ENCODE results near the gene CAPN11. TPM values are rescaled to one million over a fixed set of nuclear protein-coding genes. Genes with fewer than 3 reads are reported as not detected.

Gene CAPN11
- total RNA-seq, 1 experiment from 2014 or later, result not detected

DNA sequence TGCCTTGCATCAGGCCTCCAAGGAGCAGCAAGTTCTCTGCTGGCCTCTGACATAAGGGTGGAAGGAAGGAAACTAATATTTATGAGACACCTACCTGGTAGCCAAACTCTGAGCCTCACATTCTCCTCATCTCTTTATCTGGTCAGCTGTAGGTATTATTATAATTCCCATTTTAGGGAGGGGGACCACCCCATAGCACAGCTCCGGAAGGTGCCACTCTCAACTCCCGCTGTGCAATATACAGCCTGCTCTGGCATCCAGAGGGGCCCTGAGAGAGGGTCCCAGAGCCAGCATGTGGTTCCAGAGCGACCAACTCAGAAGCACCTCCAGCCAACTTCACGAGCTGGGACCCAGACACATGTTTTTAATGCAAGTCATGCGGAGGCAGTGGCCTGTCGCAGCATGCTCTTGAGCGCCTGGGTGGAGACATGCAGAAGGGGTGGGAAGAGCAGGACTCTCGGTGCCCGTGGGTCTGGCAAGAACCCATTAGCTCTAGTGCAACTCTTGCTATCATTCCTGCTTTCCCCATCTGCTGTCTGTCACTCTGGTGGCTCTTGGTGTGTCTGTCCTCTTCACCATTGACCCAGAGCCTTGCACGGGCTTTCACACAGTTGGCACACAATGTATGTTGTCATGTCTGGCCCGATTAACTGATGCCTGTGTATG is 43.2 kb downstream of the CAPN11 start:
- ChIA-PET CTCF (no interaction called here), POLR2A (ENCODE audit: unreplicated experiment) (interaction anchor here (0.6 kb wide), 1 partner anchor 469 kb away, joined by 6 read pairs; no protein-coding TSS in a partner anchor)
- no peak for ATAC-seq
- Histone ChIP-seq H3F3A (ENCODE audit: low read length, unreplicated experiment) (no peaks in the 10 kb centered on the region), H3K79me2 (ENCODE audit: low read length) (no peaks in the 10 kb centered on the region), H3K9me3 (ENCODE audit: low read length) (no peaks in the 10 kb centered on the region), H3K4me3 (ENCODE audit: low read length) (no peak overlapping the region), H2AFZ (ENCODE audit: low read length) (no peak overlapping the region), H3K9ac (ENCODE audit: low read length) (no peak overlapping the region), H3K4me1 (ENCODE audit: insufficient read depth, low read length) (peaks cover 15% of the 10 kb centered on the region), H4K20me1 (ENCODE audit: low read length) (no peaks in the 10 kb centered on the region), H3K27me3 (ENCODE audit: low read length) (no peaks in the 10 kb centered on the region), H3K9me2 (replicated peaks; ENCODE audit: low read length) (no peaks in the 10 kb centered on the region), H3K27ac (ENCODE audit: low read length) (no peak overlapping the region), H3K4me2 (ENCODE audit: low read length) (no peak overlapping the region), H3K36me3 (ENCODE audit: low read depth, low read length) (no peaks in the 10 kb centered on the region)
- intact Hi-C loops (cut with micrococcal nuclease), result no loop called here
- no peak for DNase-seq
- no peak for TF ChIP-seq EZH2 (IDR thresholded peaks at IDR 0.05; ENCODE audit: low read length, unreplicated experiment)
- BruUV-seq (replicated peaks), result no TSS peak

GRCh38 chr6:44202332-44202971 is 43.8 kb downstream of the CAPN11 start:
- Histone ChIP-seq H3F3A (ENCODE audit: low read length, unreplicated experiment) (no peaks in the 10 kb centered on the region), H3K36me3 (ENCODE audit: low read depth, low read length) (no peaks in the 10 kb centered on the region), H3K9ac (ENCODE audit: low read length) (no peak overlapping the region), H2AFZ (ENCODE audit: low read length) (no peak overlapping the region), H4K20me1 (ENCODE audit: low read length) (no peaks in the 10 kb centered on the region), H3K9me3 (ENCODE audit: low read length) (no peaks in the 10 kb centered on the region), H3K27me3 (ENCODE audit: low read length) (no peaks in the 10 kb centered on the region), H3K27ac (ENCODE audit: low read length) (no peak overlapping the region), H3K4me3 (ENCODE audit: low read length) (no peak overlapping the region), H3K79me2 (ENCODE audit: low read length) (no peaks in the 10 kb centered on the region), H3K9me2 (replicated peaks; ENCODE audit: low read length) (no peaks in the 10 kb centered on the region), H3K4me1 (ENCODE audit: insufficient read depth, low read length) (peaks cover 15% of the 10 kb centered on the region), H3K4me2 (ENCODE audit: low read length) (no peak overlapping the region)
- intact Hi-C loops (cut with micrococcal nuclease), result no loop called here
- ChIA-PET POLR2A (ENCODE audit: unreplicated experiment) (no interaction called here), CTCF (no interaction called here)
- BruUV-seq (replicated peaks), result no TSS peak
- TF ChIP-seq EZH2 (IDR thresholded peaks at IDR 0.05; ENCODE audit: low read length, unreplicated experiment), result no peak
- TF ChIP-seq CTCF (conservative IDR thresholded peaks at IDR 0.05; ENCODE audit: low read depth, low read length), result no peak
- TF ChIP-seq EZH2phosphoT487 (IDR thresholded peaks at IDR 0.05; ENCODE audit: borderline replicate concordance, low read length), result no peak
- no peak for DNase-seq
- no peak for ATAC-seq

GRCh38 chr6:44202972-44203750 is 44.5 kb downstream of the CAPN11 start:
- no peaks in the 10 kb centered on the region for H3K27me3 ChIP-seq (ENCODE audit: low read length)
- POLR2A ChIA-PET (ENCODE audit: unreplicated experiment), result no interaction called here
- no peaks in the 10 kb centered on the region for H3F3A ChIP-seq (ENCODE audit: low read length, unreplicated experiment)
- CTCF ChIA-PET, result interaction anchor here (0.7 kb wide), 1 partner anchor 31 kb away, joined by 3 read pairs; no protein-coding TSS in a partner anchor
- no peak for ATAC-seq
- intact Hi-C loops (cut with micrococcal nuclease), result no loop called here
- H3K36me3 ChIP-seq (ENCODE audit: low read depth, low read length), result no peaks in the 10 kb centered on the region
- H3K9ac ChIP-seq (ENCODE audit: low read length), result no peak overlapping the region
- H3K4me1 ChIP-seq (ENCODE audit: insufficient read depth, low read length), result peaks cover 15% of the 10 kb centered on the region
- TF ChIP-seq EZH2 (IDR thresholded peaks at IDR 0.05; ENCODE audit: low read length, unreplicated experiment) (no peak), CTCF (conservative IDR thresholded peaks at IDR 0.05; ENCODE audit: low read depth, low read length) (no peak), EZH2phosphoT487 (IDR thresholded peaks at IDR 0.05; ENCODE audit: borderline replicate concordance, low read length) (no peak)
- H3K79me2 ChIP-seq (ENCODE audit: low read length), result no peaks in the 10 kb centered on the region
- H4K20me1 ChIP-seq (ENCODE audit: low read length), result no peaks in the 10 kb centered on the region
- DNase-seq, result peak; percentile 45
- no TSS peak for BruUV-seq (replicated peaks)
- H3K4me3 ChIP-seq (ENCODE audit: low read length), result no peak overlapping the region
- H3K27ac ChIP-seq (ENCODE audit: low read length), result no peak overlapping the region
- H3K9me2 ChIP-seq (replicated peaks; ENCODE audit: low read length), result no peaks in the 10 kb centered on the region
- H3K4me2 ChIP-seq (ENCODE audit: low read length), result no peak overlapping the region
- peak overlapping the region; percentile 43; the same call in 1 of the 2 replicates for H2AFZ ChIP-seq (ENCODE audit: low read length)
- no peaks in the 10 kb centered on the region for H3K9me3 ChIP-seq (ENCODE audit: low read length)
